Breast epithelium (tissue), 3 donors: Measurements from ENCODE around the gene ARHGAP9.

Source experiments
- POLR2A ChIP-seq: fragments of 450-650 bp; IDR thresholded peaks from one replicate; pipeline ENCODE4 v1.6.1; 2016; ENCODE audit warnings: antibody characterized with exemption, mild to moderate bottlenecking, moderate library complexity
- POLR2AphosphoS5 ChIP-seq, 3 donors: sonication (generic); formaldehyde crosslinking; IDR thresholded peaks; one replicate each; pipeline ENCODE4 v1.6.1; 2017; ENCODE audit warnings: antibody characterized with exemption in 3 of 3
- TF ChIP-seq, protein P1 (sequence below), 3 donors: fragments of 450-650 bp; IDR thresholded peaks; one replicate each; pipeline ENCODE4 v1.5.1; 2016 to 2017; ENCODE audit warnings: antibody characterized with exemption in 3 of 3, mild to moderate bottlenecking in 3 of 3, moderate library complexity in 3 of 3

DNA sequence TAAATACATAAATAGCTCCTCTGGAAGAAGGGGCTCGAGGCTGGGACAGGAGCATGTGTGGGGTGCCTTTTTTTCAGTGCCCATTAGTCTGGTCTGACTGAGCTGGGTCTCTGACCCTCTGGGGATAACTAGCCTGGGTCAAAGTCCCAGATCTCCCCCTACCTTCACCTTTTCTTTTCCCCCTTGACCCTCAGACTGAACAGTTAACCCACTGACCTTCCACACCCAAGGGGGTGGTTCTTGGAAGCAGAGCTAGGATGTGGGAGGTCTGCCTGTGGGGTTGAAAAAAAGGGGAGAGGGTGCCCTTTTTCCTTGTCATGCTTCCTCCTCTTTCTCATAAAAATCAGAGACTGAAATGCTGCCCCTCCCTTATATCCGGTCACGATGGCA is 21.0 kb downstream of the ARHGAP9 start:
- TF ChIP-seq, protein P1, sequence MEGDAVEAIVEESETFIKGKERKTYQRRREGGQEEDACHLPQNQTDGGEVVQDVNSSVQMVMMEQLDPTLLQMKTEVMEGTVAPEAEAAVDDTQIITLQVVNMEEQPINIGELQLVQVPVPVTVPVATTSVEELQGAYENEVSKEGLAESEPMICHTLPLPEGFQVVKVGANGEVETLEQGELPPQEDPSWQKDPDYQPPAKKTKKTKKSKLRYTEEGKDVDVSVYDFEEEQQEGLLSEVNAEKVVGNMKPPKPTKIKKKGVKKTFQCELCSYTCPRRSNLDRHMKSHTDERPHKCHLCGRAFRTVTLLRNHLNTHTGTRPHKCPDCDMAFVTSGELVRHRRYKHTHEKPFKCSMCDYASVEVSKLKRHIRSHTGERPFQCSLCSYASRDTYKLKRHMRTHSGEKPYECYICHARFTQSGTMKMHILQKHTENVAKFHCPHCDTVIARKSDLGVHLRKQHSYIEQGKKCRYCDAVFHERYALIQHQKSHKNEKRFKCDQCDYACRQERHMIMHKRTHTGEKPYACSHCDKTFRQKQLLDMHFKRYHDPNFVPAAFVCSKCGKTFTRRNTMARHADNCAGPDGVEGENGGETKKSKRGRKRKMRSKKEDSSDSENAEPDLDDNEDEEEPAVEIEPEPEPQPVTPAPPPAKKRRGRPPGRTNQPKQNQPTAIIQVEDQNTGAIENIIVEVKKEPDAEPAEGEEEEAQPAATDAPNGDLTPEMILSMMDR (IDR thresholded peaks at IDR 0.05), result no peak
- no peak for TF ChIP-seq POLR2A
- TF ChIP-seq POLR2AphosphoS5 (IDR thresholded peaks at IDR 0.05), result no peak
